HepG2 (cell line): Measurements from ENCODE around the gene ASTN2. TPM values are rescaled to one million over a fixed set of nuclear protein-coding genes. Genes with fewer than 3 reads are reported as not detected.

Source experiments
- ATAC-seq: fragments of 200-7000 bp; cut with Tn5 transposase; 3 replicates; pipeline ENCODE4 v1.9.1; 2020; ENCODE audit warnings: mild to moderate bottlenecking, moderate library complexity
- BruUV-seq: library from RNA; stranded (reverse); fragments of 400-500 nt; replicated peaks from 2 replicates; lab custom pipeline; 2021; lab: Mats Ljungman, UMichigan
- CTCF ChIA-PET: fragments of 300-600 bp; formaldehyde crosslinking; extraction: SDS; loops from one replicate; lab custom pipeline; 2021; ENCODE audit warnings: low total read pairs, inconsistent platforms, low intra/inter-chr PET ratio; lab: Yijun Ruan, JAX
- POLR2A ChIA-PET: fragments of 350-600 bp; sonication (Branson Sonifier 250); formaldehyde crosslinking; loops from one replicate; lab custom pipeline; 2020; ENCODE audit warnings: antibody characterized with exemption, inconsistent platforms; lab: Yijun Ruan, JAX
- DNase-seq: peaks from one replicate; pipeline ENCODE4 v3.0.0-alpha.2; 2015; ENCODE audit warnings: low spot score
- FAIRE-seq: peaks from 3 replicates; lab custom pipeline; 2011; peaks lifted over from hg19 to GRCh38; lab: Jason Lieb, UNC
- H2AFZ ChIP-seq: one replicate; pipeline ENCODE4 v1.6.1; 2011; ENCODE audit warnings: low read length, inconsistent platforms
- H3K27ac ChIP-seq: fragments of 300-600 bp; 3 replicates; pipeline ENCODE4 v1.8.0; 2011; ENCODE audit warnings: mixed run types, mild to moderate bottlenecking, mixed read lengths, low read length, inconsistent platforms; ENCODE audit not compliant: insufficient read depth; ENCODE audit errors: extremely low read length
- H3K27me3 ChIP-seq, 2 experiments: fragments of 200-600 bp in 1 of 2; 2 replicates in 1 of 2; 3 replicates in 1 of 2; pipeline versions ENCODE4 v1.6.0 to v1.8.0; 2011; ENCODE audit warnings: low read length in 2 of 2, mild to moderate bottlenecking in 2 of 2, moderate library complexity in 2 of 2, inconsistent platforms in 1 of 2; ENCODE audit not compliant: insufficient read depth in 2 of 2, control insufficient read depth in 1 of 2
- H3K36me3 ChIP-seq, 2 experiments: fragments of 200-600 bp in 1 of 2; replicated peaks in 1 of 2; 2 replicates in 1 of 2; 3 replicates in 1 of 2; pipeline versions ENCODE4 v1.5.1 to v1.8.0; 2011; ENCODE audit warnings: low read length in 2 of 2, inconsistent platforms in 1 of 2; ENCODE audit not compliant: insufficient read depth in 2 of 2, control insufficient read depth in 1 of 2
- H3K4me1 ChIP-seq: 2 replicates; pipeline ENCODE4 v1.5.1; 2012; ENCODE audit warnings: low read length, inconsistent platforms; ENCODE audit not compliant: insufficient read depth
- H3K4me2 ChIP-seq: 2 replicates; pipeline ENCODE4 v1.6.0; 2011; ENCODE audit warnings: low read depth, low read length, inconsistent platforms
- H3K4me3 ChIP-seq, 3 experiments: fragments of 200-600 bp in 1 of 3; sonication (generic), shearing (Covaris generic) in 1 of 3; replicated peaks in 1 of 3; 2 replicates each; pipeline ENCODE4 v1.5.1; 2011 to 2016; ENCODE audit warnings: low read length in 3 of 3, inconsistent platforms in 2 of 3, low read depth in 2 of 3, mild to moderate bottlenecking in 2 of 3, control low read depth in 1 of 3, mixed read lengths in 1 of 3; ENCODE audit not compliant: insufficient read depth in 1 of 3
- H3K79me2 ChIP-seq: one replicate; pipeline ENCODE4 v1.6.1; 2011; ENCODE audit warnings: low read length, inconsistent platforms; ENCODE audit not compliant: insufficient read depth
- H3K9ac ChIP-seq: 2 replicates; pipeline ENCODE4 v1.6.0; 2011; ENCODE audit warnings: mild to moderate bottlenecking, low read depth, low read length, inconsistent platforms; ENCODE audit not compliant: insufficient read depth
- H3K9me3 ChIP-seq: 2 replicates; pipeline ENCODE4 v1.5.1; 2012; ENCODE audit warnings: mild to moderate bottlenecking, low read length
- H4K20me1 ChIP-seq: 2 replicates; pipeline ENCODE4 v1.6.0; 2011; ENCODE audit warnings: inconsistent platforms, mild to moderate bottlenecking, low read length, moderate library complexity; ENCODE audit not compliant: insufficient read depth
- CCDC6 ChIP-seq: sonication (generic); formaldehyde crosslinking; IDR thresholded peaks from 2 replicates; pipeline ENCODE4 v1.8.1; 2022; ENCODE audit warnings: mild to moderate bottlenecking, missing genetic modification reagents, moderate library complexity
- CEBPB ChIP-seq: IDR thresholded peaks from 2 replicates; pipeline ENCODE4 v1.6.1; 2011; ENCODE audit warnings: low read depth, low read length, improper control_type of control experiment, borderline replicate concordance
- HDAC1 ChIP-seq: sonication (generic); formaldehyde crosslinking; IDR thresholded peaks from 2 replicates; pipeline ENCODE4 v1.5.1; 2020; ENCODE audit warnings: mild to moderate bottlenecking, missing genetic modification reagents
- KAT8 ChIP-seq: IDR thresholded peaks from 2 replicates; pipeline ENCODE4 v1.6.1; 2016; ENCODE audit warnings: missing genetic modification reagents, missing compliant biosample characterization
- REXO4 ChIP-seq: sonication (generic); formaldehyde crosslinking; IDR thresholded peaks from 2 replicates; pipeline ENCODE4 v1.8.0; 2022; ENCODE audit warnings: missing genetic modification reagents, mild to moderate bottlenecking, borderline replicate concordance
- SIN3A ChIP-seq: IDR thresholded peaks from 2 replicates; pipeline ENCODE4 v1.6.1; 2011; ENCODE audit warnings: low read depth, mild to moderate bottlenecking, control low read depth, low read length, borderline replicate concordance
- SMYD3 ChIP-seq: sonication (generic); formaldehyde crosslinking; IDR thresholded peaks from 2 replicates; pipeline ENCODE4 v1.8.1; 2023; ENCODE audit warnings: mild to moderate bottlenecking, missing genetic modification reagents
- ZNF562 ChIP-seq: sonication (generic); formaldehyde crosslinking; IDR thresholded peaks from 2 replicates; pipeline ENCODE4 v1.8.0; 2022; ENCODE audit warnings: missing genetic modification reagents, borderline replicate concordance
- WGBS: methylation state at CpG from one replicate; pipeline ENCODE4 v1.1.6; 2017; ENCODE audit warnings: low lambda C conversion rate; 5-methylcytosine and 5-hydroxymethylcytosine counted together
- in situ Hi-C: cut with HindIII; loops from 2 replicates; pipeline ENCODE4 v1.10.0; 2017; ENCODE audit warnings: low pct_unique_long_range_greater_than_20kb; ENCODE audit not compliant: extremely low pct_ligation_motif_present
- intact Hi-C: fragments of 100-400 bp; cut with micrococcal nuclease; formaldehyde crosslinking; loops from one replicate; pipeline ENCODE4 v1.10.0; 2022; ENCODE audit not compliant: unreplicated experiment
- polyA plus RNA-seq, 8 experiments: library from polyadenylated mRNA; depleted of rRNA in 3 of 8; stranded (reverse) in 7 of 8; unstranded in 1 of 8; fragments of >200 nt; fragmentation: Illumina TruSeq in 4 of 8; extraction: Trizol in 4 of 8; gene quantifications; 2 replicates each; pipeline versions ENCODE4 v1.2.1 to v1.2.3, GENCODE V29; 2011 to 2016; ENCODE audit warnings: low read depth in 4 of 8, missing spikeins in 1 of 8, mixed read lengths in 1 of 8; ENCODE audit not compliant: insufficient read depth in 1 of 8
- total RNA-seq, 5 experiments: library from RNA; depleted of rRNA; stranded (reverse); fragments of >200 nt; fragmentation: Illumina TruSeq; extraction: Trizol; gene quantifications; 2 replicates each; pipeline ENCODE4 v1.2.3, GENCODE V29; 2016; ENCODE audit warnings: low read depth in 1 of 5
- TF ChIP-seq, protein P1 (sequence below): sonication (generic); formaldehyde crosslinking; IDR thresholded peaks from 2 replicates; pipeline ENCODE4 v1.5.0; 2020; ENCODE audit warnings: mild to moderate bottlenecking, missing genetic modification reagents
- TF ChIP-seq, protein P2 (sequence below): sonication (generic); formaldehyde crosslinking; conservative IDR thresholded peaks from 2 replicates; pipeline ENCODE4 v1.4.0; 2020; ENCODE audit warnings: mild to moderate bottlenecking, missing genetic modification reagents, moderate library complexity
- TF ChIP-seq, protein P3 (sequence below): sonication (generic); formaldehyde crosslinking; IDR thresholded peaks from 2 replicates; pipeline ENCODE4 v1.4.0; 2020; ENCODE audit warnings: missing genetic modification reagents, borderline replicate concordance

Gene ASTN2
- total and polyA plus RNA-seq, 2 of the 13 experiments (the other 11 are each of a cell fraction or from before 2014, with no cell fraction given), result 5.2 to 13.5 TPM

DNA sequence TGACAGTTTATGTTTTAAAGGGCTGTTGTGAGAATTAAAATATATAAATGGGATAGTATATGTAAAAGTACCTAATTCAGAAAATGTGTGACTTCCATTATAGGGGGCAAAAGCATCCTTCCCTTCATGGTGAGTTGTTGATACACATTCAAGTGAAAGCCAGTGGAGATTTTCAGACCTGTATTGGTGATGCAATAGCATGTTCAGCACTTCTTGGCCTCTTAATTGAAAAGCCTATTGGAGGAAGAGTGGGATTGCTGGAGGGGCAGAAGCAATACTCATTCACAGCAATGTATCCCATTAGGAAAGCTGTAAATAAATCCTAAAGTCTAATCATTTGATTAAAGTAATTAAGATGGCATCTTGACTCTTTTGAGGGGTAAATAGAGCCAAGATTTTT, 710.4 kb downstream of the ASTN2 start:
- no peak for FAIRE-seq
- no peak overlapping the region for H3K27ac ChIP-seq
- TF ChIP-seq ZNF562 (CRISPR knock-in tag), result no peak
- peak; percentile 48; the same call in 1 of the 2 replicates for TF ChIP-seq CEBPB
- no peak for TF ChIP-seq KAT8
- no peak for TF ChIP-seq SIN3A
- TF ChIP-seq SMYD3, result no peak
- TF ChIP-seq, protein P1, sequence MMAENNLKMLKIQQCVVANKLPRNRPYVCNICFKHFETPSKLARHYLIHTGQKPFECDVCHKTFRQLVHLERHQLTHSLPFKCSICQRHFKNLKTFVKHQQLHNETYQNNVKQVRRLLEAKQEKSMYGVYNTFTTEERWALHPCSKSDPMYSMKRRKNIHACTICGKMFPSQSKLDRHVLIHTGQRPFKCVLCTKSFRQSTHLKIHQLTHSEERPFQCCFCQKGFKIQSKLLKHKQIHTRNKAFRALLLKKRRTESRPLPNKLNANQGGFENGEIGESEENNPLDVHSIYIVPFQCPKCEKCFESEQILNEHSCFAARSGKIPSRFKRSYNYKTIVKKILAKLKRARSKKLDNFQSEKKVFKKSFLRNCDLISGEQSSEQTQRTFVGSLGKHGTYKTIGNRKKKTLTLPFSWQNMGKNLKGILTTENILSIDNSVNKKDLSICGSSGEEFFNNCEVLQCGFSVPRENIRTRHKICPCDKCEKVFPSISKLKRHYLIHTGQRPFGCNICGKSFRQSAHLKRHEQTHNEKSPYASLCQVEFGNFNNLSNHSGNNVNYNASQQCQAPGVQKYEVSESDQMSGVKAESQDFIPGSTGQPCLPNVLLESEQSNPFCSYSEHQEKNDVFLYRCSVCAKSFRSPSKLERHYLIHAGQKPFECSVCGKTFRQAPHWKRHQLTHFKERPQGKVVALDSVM (CRISPR knock-in tag), result no peak
- TF ChIP-seq, all 625 proteins: peak for 1
- no peaks in the 10 kb centered on the region for H3K27me3 ChIP-seq
- intact Hi-C loops (no loop called here), in situ Hi-C loops (no loop called here)
- H3K9ac ChIP-seq, result no peak overlapping the region
- ChIA-PET POLR2A (no interaction called here), CTCF (no interaction called here)
- no peak overlapping the region for H3K4me3 ChIP-seq
- DNase-seq, result no peak
- no peaks in the 10 kb centered on the region for H3K79me2 ChIP-seq
- no peak overlapping the region for H3K4me2 ChIP-seq
- H2AFZ ChIP-seq, result no peak overlapping the region
- H3K4me1 ChIP-seq, result no peaks in the 10 kb centered on the region
- no TSS peak for BruUV-seq
- H3K9me3 ChIP-seq, result no peaks in the 10 kb centered on the region
- no peaks in the 10 kb centered on the region for H4K20me1 ChIP-seq
- no peaks in the 10 kb centered on the region; a peak in 1 of 5 replicates for H3K36me3 ChIP-seq
- ATAC-seq, result no peak

DNA sequence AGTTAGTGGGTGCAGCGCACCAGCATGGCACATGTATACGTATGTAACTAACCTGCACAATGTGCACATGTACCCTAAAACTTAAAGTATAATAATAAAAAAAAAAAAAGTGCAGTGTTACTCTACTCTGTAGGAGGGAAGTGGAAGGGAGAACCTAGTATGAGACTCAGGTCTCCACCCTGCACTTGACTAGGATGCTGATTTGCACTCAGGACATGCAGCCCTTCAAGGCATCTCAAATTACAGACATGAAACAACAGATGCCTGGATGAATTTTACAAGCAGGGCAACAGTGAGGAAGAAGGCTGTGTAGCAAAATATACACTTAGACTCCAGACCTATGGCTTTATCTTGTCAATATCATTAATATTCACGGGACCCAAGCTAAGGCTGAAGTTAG, 711.2 kb downstream of the ASTN2 start:
- intact Hi-C loops (no loop called here), in situ Hi-C loops (no loop called here)
- FAIRE-seq (no peak), DNase-seq (no peak), ATAC-seq (no peak)
- H4K20me1 ChIP-seq, result no peaks in the 10 kb centered on the region
- no peak overlapping the region for H2AFZ ChIP-seq
- peaks cover 0 to 8% of the 10 kb centered on the region in 2 experiments; a peak in 2 of 5 replicates for H3K36me3 ChIP-seq
- ChIA-PET CTCF (no interaction called here), POLR2A (no interaction called here)
- 93% methylated on average over 3 of the region's 3 CpGs for WGBS
- H3K27ac ChIP-seq, result no peak overlapping the region
- H3K79me2 ChIP-seq, result no peaks in the 10 kb centered on the region
- BruUV-seq, result no TSS peak
- no peak overlapping the region for H3K4me2 ChIP-seq
- no peak overlapping the region for H3K9ac ChIP-seq
- H3K9me3 ChIP-seq, result no peaks in the 10 kb centered on the region
- H3K4me1 ChIP-seq, result no peaks in the 10 kb centered on the region
- no peak overlapping the region for H3K4me3 ChIP-seq
- H3K27me3 ChIP-seq, result no peaks in the 10 kb centered on the region
- TF ChIP-seq HDAC1 (CRISPR knock-in tag) (no peak), CCDC6 (CRISPR knock-in tag) (no peak), REXO4 (CRISPR knock-in tag) (no peak)
- TF ChIP-seq, protein P2, sequence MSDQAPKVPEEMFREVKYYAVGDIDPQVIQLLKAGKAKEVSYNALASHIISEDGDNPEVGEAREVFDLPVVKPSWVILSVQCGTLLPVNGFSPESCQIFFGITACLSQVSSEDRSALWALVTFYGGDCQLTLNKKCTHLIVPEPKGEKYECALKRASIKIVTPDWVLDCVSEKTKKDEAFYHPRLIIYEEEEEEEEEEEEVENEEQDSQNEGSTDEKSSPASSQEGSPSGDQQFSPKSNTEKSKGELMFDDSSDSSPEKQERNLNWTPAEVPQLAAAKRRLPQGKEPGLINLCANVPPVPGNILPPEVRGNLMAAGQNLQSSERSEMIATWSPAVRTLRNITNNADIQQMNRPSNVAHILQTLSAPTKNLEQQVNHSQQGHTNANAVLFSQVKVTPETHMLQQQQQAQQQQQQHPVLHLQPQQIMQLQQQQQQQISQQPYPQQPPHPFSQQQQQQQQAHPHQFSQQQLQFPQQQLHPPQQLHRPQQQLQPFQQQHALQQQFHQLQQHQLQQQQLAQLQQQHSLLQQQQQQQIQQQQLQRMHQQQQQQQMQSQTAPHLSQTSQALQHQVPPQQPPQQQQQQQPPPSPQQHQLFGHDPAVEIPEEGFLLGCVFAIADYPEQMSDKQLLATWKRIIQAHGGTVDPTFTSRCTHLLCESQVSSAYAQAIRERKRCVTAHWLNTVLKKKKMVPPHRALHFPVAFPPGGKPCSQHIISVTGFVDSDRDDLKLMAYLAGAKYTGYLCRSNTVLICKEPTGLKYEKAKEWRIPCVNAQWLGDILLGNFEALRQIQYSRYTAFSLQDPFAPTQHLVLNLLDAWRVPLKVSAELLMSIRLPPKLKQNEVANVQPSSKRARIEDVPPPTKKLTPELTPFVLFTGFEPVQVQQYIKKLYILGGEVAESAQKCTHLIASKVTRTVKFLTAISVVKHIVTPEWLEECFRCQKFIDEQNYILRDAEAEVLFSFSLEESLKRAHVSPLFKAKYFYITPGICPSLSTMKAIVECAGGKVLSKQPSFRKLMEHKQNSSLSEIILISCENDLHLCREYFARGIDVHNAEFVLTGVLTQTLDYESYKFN (CRISPR knock-in tag), result no peak
- TF ChIP-seq, protein P3, sequence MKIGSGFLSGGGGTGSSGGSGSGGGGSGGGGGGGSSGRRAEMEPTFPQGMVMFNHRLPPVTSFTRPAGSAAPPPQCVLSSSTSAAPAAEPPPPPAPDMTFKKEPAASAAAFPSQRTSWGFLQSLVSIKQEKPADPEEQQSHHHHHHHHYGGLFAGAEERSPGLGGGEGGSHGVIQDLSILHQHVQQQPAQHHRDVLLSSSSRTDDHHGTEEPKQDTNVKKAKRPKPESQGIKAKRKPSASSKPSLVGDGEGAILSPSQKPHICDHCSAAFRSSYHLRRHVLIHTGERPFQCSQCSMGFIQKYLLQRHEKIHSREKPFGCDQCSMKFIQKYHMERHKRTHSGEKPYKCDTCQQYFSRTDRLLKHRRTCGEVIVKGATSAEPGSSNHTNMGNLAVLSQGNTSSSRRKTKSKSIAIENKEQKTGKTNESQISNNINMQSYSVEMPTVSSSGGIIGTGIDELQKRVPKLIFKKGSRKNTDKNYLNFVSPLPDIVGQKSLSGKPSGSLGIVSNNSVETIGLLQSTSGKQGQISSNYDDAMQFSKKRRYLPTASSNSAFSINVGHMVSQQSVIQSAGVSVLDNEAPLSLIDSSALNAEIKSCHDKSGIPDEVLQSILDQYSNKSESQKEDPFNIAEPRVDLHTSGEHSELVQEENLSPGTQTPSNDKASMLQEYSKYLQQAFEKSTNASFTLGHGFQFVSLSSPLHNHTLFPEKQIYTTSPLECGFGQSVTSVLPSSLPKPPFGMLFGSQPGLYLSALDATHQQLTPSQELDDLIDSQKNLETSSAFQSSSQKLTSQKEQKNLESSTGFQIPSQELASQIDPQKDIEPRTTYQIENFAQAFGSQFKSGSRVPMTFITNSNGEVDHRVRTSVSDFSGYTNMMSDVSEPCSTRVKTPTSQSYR (CRISPR knock-in tag), result no peak
